Pancreas (tissue), 10 donors: ENCODE measurements around the gene CHRNB2. TPM values are rescaled to one million over a fixed set of nuclear protein-coding genes. Genes with fewer than 3 reads are reported as not detected.

Experiments used
- ATAC-seq, 4 donors: fragments of 200-7000 bp; cut with Tn5 transposase; one replicate each; pipeline versions ENCODE4 v1.8.0 to v1.9.1; 2020; ENCODE audit warnings: mild to moderate bottlenecking in 4 of 4, moderate library complexity in 4 of 4
- DNase-seq, 6 donors: peaks; one replicate each; pipeline ENCODE4 v3.0.0-alpha.2; 2020
- FAIRE-seq: peaks from 2 replicates; lab custom pipeline; 2012; peaks lifted over from hg19 to GRCh38; lab: Jason Lieb, UNC
- H3K27ac ChIP-seq, 4 donors: fragments of 200-600 bp; sonication (generic); 1 replicate in 3 of 4; 2 replicates in 1 of 4; pipeline versions ENCODE4 v1.5.0 to v1.8.0; 2020
- H3K27me3 ChIP-seq, 4 donors: fragments of 200-600 bp; one replicate each; pipeline ENCODE4 v1.8.0; 2021
- H3K36me3 ChIP-seq, 3 donors: fragments of 200-600 bp; sonication (generic) in 1 of 3; one replicate each; pipeline versions ENCODE4 v1.5.0 to v1.8.0; 2020 to 2021
- H3K4me1 ChIP-seq, 3 donors: fragments of 200-600 bp; one replicate each; pipeline ENCODE4 v1.8.0; 2021
- H3K4me3 ChIP-seq, 4 donors: fragments of 200-600 bp; sonication (generic) in 2 of 4; one replicate each; pipeline versions ENCODE4 v1.5.0 to v1.8.0; 2020 to 2021
- H3K9me3 ChIP-seq, 4 donors: fragments of 200-600 bp; one replicate each; pipeline ENCODE4 v1.8.0; 2021
- CTCF ChIP-seq, 4 donors: fragments of 200-600 bp; sonication (generic) in 3 of 4; IDR thresholded peaks; one replicate each; pipeline versions ENCODE4 v1.5.0 to v1.8.0; 2021; ENCODE audit warnings: antibody characterized with exemption in 4 of 4
- WGBS, 2 donors: extraction: QIAGEN DNeasy Blood & Tissue Kit; methylation state at CpG; one replicate each; pipeline ENCODE4 v1.1.7; 2013; 5-methylcytosine and 5-hydroxymethylcytosine counted together
- intact Hi-C, 3 donors: fragments of 100-400 bp; cut with DNase I; formaldehyde crosslinking; loops; one replicate each; pipeline versions ENCODE4 v1.11.1 to v1.14.2; 2022
- polyA plus RNA-seq, 2 donors: library from polyadenylated mRNA; stranded (reverse); fragments of 200-250 nt; gene quantifications; one replicate each; pipeline ENCODE4 v1.2.3, GENCODE V29; 2013
- total RNA-seq, 6 donors: library from RNA; stranded (reverse); fragmentation: NEBNext Ultra II Directional in 4 of 6; extraction: Animal tissue kit (Norgen Biotek cat#: 25700) in 4 of 6; gene quantifications; one replicate each; pipeline versions ENCODE4 v1.2.1 to v1.2.4, GENCODE V29; 2021 to 2023
- donor health status: healthy with polysubstance abuse.
- donor health status: DM: no; HTN: no; CAD: no; lungs with moderate emphysema.
- donor health status: DM: no; HTN: no; CAD: no.
- donor health status: control.
- donor health status: control.
- donor health status: Bipolar disorder and iron deficiency.
- donor health status: DM: yes; HTN: yes; CAD: no.
- donor health status: DM: no; HTN: no; CAD: no.
- donor health status: DM: no; HTN: no; CAD: no.
- donor health status: DM: yes; HTN: yes; CAD: no.

The CHRNB2 gene
- total and polyA plus RNA-seq, 8 donors, result 0.32 to 3.1 (median 0.69) TPM

- Histone ChIP-seq H3K9me3 (no peaks in the 10 kb centered on the region), H3K4me1 (peaks cover 21 to 27% (median 26%) of the 10 kb centered on the region in 3 donors), H3K4me3 (no peak overlapping the region), H3K36me3 (peaks cover 26 to 66% (median 46%) of the 10 kb centered on the region in 3 donors), H3K27me3 (no peaks in the 10 kb centered on the region), H3K27ac (no peak overlapping the region)
- no peak for ATAC-seq
- intact Hi-C loops, result loop anchor here in 1 of 3 donors (10.0 kb wide), 1 partner anchor 334 kb away; no protein-coding TSS in a partner anchor
- FAIRE-seq, result no peak
- 75 to 76% methylated on average over 6 of the region's 6 CpGs for WGBS, 2 donors
- no peak for TF ChIP-seq CTCF (IDR thresholded peaks at IDR 0.05)
- DNase-seq, result no peak
These were observed 16.9 kb upstream of the CHRNB2 start for GRCh38 chr1:154550657-154551056.

- H3K4me1 ChIP-seq, result peaks cover 21 to 32% (median 29%) of the 10 kb centered on the region in 3 donors
- H3K36me3 ChIP-seq, result peaks cover 26 to 67% (median 46%) of the 10 kb centered on the region in 3 donors
- TF ChIP-seq CTCF (IDR thresholded peaks at IDR 0.05), result no peak
- ATAC-seq (no peak), FAIRE-seq (no peak), DNase-seq (no peak)
- no peaks in the 10 kb centered on the region for H3K27me3 ChIP-seq
- intact Hi-C loops, result loop anchor here in 1 of 3 donors (10.0 kb wide), 1 partner anchor 333 kb away; no protein-coding TSS in a partner anchor
- H3K9me3 ChIP-seq, result no peaks in the 10 kb centered on the region
- WGBS, 2 donors, result 91% methylated on average over 4 of the region's 4 CpGs
- no peak overlapping the region for H3K27ac ChIP-seq
- no peak overlapping the region for H3K4me3 ChIP-seq
These were observed 16.1 kb upstream of the CHRNB2 start for GRCh38 chr1:154551474-154551873.

- Histone ChIP-seq H3K27ac (no peak overlapping the region), H3K4me1 (peaks cover 22 to 34% (median 31%) of the 10 kb centered on the region in 3 donors), H3K4me3 (no peak overlapping the region), H3K36me3 (peaks cover 26 to 67% (median 46%) of the 10 kb centered on the region in 3 donors), H3K9me3 (no peaks in the 10 kb centered on the region), H3K27me3 (no peaks in the 10 kb centered on the region)
- TF ChIP-seq CTCF (IDR thresholded peaks at IDR 0.05), result no peak
- no peak for DNase-seq
- no peak for ATAC-seq
- intact Hi-C loops, result loop anchor here in 1 of 3 donors (10.0 kb wide), 1 partner anchor 333 kb away; no protein-coding TSS in a partner anchor
- 90 to 94% methylated on average over 6 of the region's 6 CpGs for WGBS, 2 donors
- no peak for FAIRE-seq
These were observed 15.5 kb upstream of the CHRNB2 start for GRCh38 chr1:154552036-154552435.

GRCh38 chr1:154553056-154554030 is 14.2 kb upstream of the CHRNB2 start:
- Histone ChIP-seq H3K9me3 (no peaks in the 10 kb centered on the region), H3K4me3 (no peak overlapping the region), H3K27me3 (no peaks in the 10 kb centered on the region), H3K4me1 (peaks cover 16 to 23% (median 18%) of the 10 kb centered on the region in 3 donors), H3K27ac (no peak overlapping the region), H3K36me3 (peaks cover 26 to 67% (median 46%) of the 10 kb centered on the region in 3 donors)
- FAIRE-seq (no peak), DNase-seq (no peak), ATAC-seq (no peak)
- WGBS, 2 donors, result 68 to 72% methylated on average over 12 of the region's 12 CpGs
- no peak for TF ChIP-seq CTCF (IDR thresholded peaks at IDR 0.05)
- intact Hi-C loops, result loop anchor here in 1 of 3 donors (10.0 kb wide), 1 partner anchor 331 kb away; no protein-coding TSS in a partner anchor
